ENCODE measurements around the gene HTR3C. TPM values are rescaled to one million over a fixed set of nuclear protein-coding genes. Genes with fewer than 3 reads are reported as not detected.
"Not testable (repeated sequence)": the region's sequence is repeated elsewhere in the genome, so short reads cannot be mapped to it uniquely, and the experiment has no call there.

The HTR3C gene
- total RNA-seq, 1 experiment from 2014 or later, result not detected

GRCh38 chr3:184005941-184006507 is 46.8 kb upstream of the HTR3C start:
- no peaks in the 10 kb centered on the region for H3K9me3 ChIP-seq (ENCODE audit: low read depth, low read length, poor library complexity, severe bottlenecking)
- BruUV-seq (replicated peaks), result no TSS peak
- peak; percentile 62 for DNase-seq (ENCODE audit: low spot score)
- H3K27me3 ChIP-seq (replicated peaks; ENCODE audit: insufficient read depth, low read depth, low read length, poor library complexity), result no peaks in the 10 kb centered on the region
- peaks cover 3% of the 10 kb centered on the region for H3K36me3 ChIP-seq (ENCODE audit: insufficient read depth, low read length, poor library complexity, severe bottlenecking)
- intact Hi-C loops (cut with micrococcal nuclease; ENCODE audit: unreplicated experiment), result no loop called here
- H3K4me1 ChIP-seq (ENCODE audit: insufficient read depth, low read length, poor library complexity, severe bottlenecking), result peaks cover 14% of the 10 kb centered on the region
- no peak overlapping the region for H3K4me3 ChIP-seq (ENCODE audit: low read depth, low read length, poor library complexity, severe bottlenecking)
- ChIA-PET CTCF (interaction anchor here (0.6 to 0.7 kb wide), 2 partner anchors 9 to 387 kb away, joined by 5 to 10 read pairs; no protein-coding TSS in a partner anchor), POLR2A (ENCODE audit: low non-redundant PET) (interaction anchor here (0.5 kb wide), 1 partner anchor 1963 kb away, joined by 4 read pairs; no protein-coding TSS in a partner anchor)
- peak overlapping the region; percentile 14 for H3K27ac ChIP-seq (ENCODE audit: low read depth, low read length, poor library complexity, severe bottlenecking)
- TF ChIP-seq EZH2 (IDR thresholded peaks at IDR 0.05; ENCODE audit: borderline replicate concordance, low read depth, low read length, poor library complexity, severe bottlenecking) (no peak), CTCF (conservative IDR thresholded peaks at IDR 0.05; ENCODE audit: low read depth, low read length) (no peak)

DNA sequence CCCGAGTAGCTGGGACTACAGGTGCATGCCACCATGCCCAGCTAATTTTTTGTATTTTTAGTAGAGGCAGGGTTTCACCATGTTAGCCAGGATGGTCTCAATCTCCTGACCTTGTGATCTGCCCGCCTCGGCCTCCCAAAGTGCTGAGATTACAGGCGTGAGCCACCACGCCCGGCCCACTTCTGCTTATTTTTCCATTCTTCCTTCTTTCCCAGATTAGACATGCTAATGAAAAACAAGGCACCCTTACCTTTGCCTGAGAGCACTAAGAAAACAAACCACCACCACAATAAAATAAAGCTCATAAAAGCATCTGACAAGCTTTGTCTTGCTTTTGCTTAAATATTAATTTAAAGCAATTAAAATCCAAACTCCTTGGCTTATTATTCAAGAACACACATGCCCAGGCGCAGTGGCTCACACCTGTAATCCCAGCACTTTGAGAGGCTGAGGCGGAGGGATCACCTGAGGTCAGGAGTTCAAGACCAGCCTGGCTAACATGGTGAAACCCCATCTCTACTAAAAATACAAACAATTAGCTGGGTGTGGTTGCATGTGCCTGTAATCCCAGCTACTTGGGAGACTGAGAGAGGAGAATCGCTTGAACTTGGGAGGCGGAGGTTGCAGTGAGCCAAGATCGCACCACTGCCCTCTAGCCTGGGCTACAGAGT is 45.6 kb upstream of the HTR3C start:
- H3K4me1 ChIP-seq (ENCODE audit: insufficient read depth, low read length, poor library complexity, severe bottlenecking), result peaks cover 14% of the 10 kb centered on the region
- H3K27me3 ChIP-seq (replicated peaks; ENCODE audit: insufficient read depth, low read depth, low read length, poor library complexity); BruUV-seq (replicated peaks); H3K9me3 ChIP-seq (ENCODE audit: low read depth, low read length, poor library complexity, severe bottlenecking); intact Hi-C loops (cut with micrococcal nuclease; ENCODE audit: unreplicated experiment); CTCF ChIA-PET; H3K36me3 ChIP-seq (ENCODE audit: insufficient read depth, low read length, poor library complexity, severe bottlenecking); H3K4me3 ChIP-seq (ENCODE audit: low read depth, low read length, poor library complexity, severe bottlenecking); DNase-seq (ENCODE audit: low spot score); H3K27ac ChIP-seq (ENCODE audit: low read depth, low read length, poor library complexity, severe bottlenecking): not testable (repeated sequence)
- POLR2A ChIA-PET (ENCODE audit: low non-redundant PET), result interaction anchor here (0.6 kb wide), 1 partner anchor 737 kb away, joined by 3 read pairs; no protein-coding TSS in a partner anchor

GRCh38 chr3:184008161-184008560 is 44.7 kb upstream of the HTR3C start:
- CTCF ChIA-PET, result no interaction called here
- peaks cover 14% of the 10 kb centered on the region for H3K4me1 ChIP-seq (ENCODE audit: insufficient read depth, low read length, poor library complexity, severe bottlenecking)
- TF ChIP-seq EZH2 (IDR thresholded peaks at IDR 0.05; ENCODE audit: borderline replicate concordance, low read depth, low read length, poor library complexity, severe bottlenecking), result no peak
- no peak for TF ChIP-seq CTCF (conservative IDR thresholded peaks at IDR 0.05; ENCODE audit: low read depth, low read length)
- no TSS peak for BruUV-seq (replicated peaks)
- H3K27ac ChIP-seq (ENCODE audit: low read depth, low read length, poor library complexity, severe bottlenecking), result no peak overlapping the region
- DNase-seq (ENCODE audit: low spot score), result no peak
- POLR2A ChIA-PET (ENCODE audit: low non-redundant PET), result no interaction called here
- intact Hi-C loops (cut with micrococcal nuclease; ENCODE audit: unreplicated experiment), result no loop called here
- no peaks in the 10 kb centered on the region for H3K27me3 ChIP-seq (replicated peaks; ENCODE audit: insufficient read depth, low read depth, low read length, poor library complexity)
- H3K4me3 ChIP-seq (ENCODE audit: low read depth, low read length, poor library complexity, severe bottlenecking), result no peak overlapping the region
- peaks cover 10% of the 10 kb centered on the region for H3K36me3 ChIP-seq (ENCODE audit: insufficient read depth, low read length, poor library complexity, severe bottlenecking)
- no peaks in the 10 kb centered on the region for H3K9me3 ChIP-seq (ENCODE audit: low read depth, low read length, poor library complexity, severe bottlenecking)

Data from A673 (cell line).